Karpas-422 (cell line): ENCODE measurements around the gene PTGES. TPM values are rescaled to one million over a fixed set of nuclear protein-coding genes. Genes with fewer than 3 reads are reported as not detected.

Source experiments
- DNase-seq: peaks from one replicate; pipeline ENCODE4 v3.0.0-alpha.2; 2015
- H2AFZ ChIP-seq: fragments of 200-600 bp; sonication (generic); 2 replicates; pipeline ENCODE4 v1.6.1; 2014; ENCODE audit warnings: antibody characterized with exemption, low read length, mixed read lengths
- H3K27ac ChIP-seq: fragments of 200-600 bp; sonication (generic); 2 replicates; pipeline ENCODE4 v1.5.1; 2014; ENCODE audit warnings: mild to moderate bottlenecking, low read length, moderate library complexity
- H3K27me3 ChIP-seq: fragments of 200-600 bp; sonication (generic); 2 replicates; pipeline ENCODE4 v1.6.1; 2014; ENCODE audit warnings: low read length, mixed read lengths
- H3K36me3 ChIP-seq: fragments of 200-600 bp; sonication (generic); 2 replicates; pipeline ENCODE4 v1.6.1; 2014; ENCODE audit warnings: low read length, mixed read lengths; ENCODE audit not compliant: insufficient read depth
- H3K4me1 ChIP-seq: fragments of 200-600 bp; sonication (generic); 2 replicates; pipeline ENCODE4 v1.6.1; 2014; ENCODE audit warnings: mild to moderate bottlenecking, low read length, mixed read lengths
- H3K4me2 ChIP-seq: fragments of 200-600 bp; sonication (generic); 2 replicates; pipeline ENCODE4 v1.6.1; 2014; ENCODE audit warnings: low read length, low read depth, mild to moderate bottlenecking; ENCODE audit not compliant: poor library complexity, severe bottlenecking
- H3K4me3 ChIP-seq: fragments of 200-600 bp; sonication (generic); 2 replicates; pipeline ENCODE4 v1.5.1; 2014; ENCODE audit warnings: mild to moderate bottlenecking, antibody characterized with exemption, low read length, mixed read lengths
- H3K79me2 ChIP-seq: fragments of 200-600 bp; sonication (generic); 2 replicates; pipeline ENCODE4 v1.6.1; 2014; ENCODE audit warnings: mild to moderate bottlenecking, low read length, mixed read lengths
- H3K9ac ChIP-seq: fragments of 200-600 bp; sonication (generic); 2 replicates; pipeline ENCODE4 v1.6.0; 2014; ENCODE audit warnings: low read length
- H3K9me2 ChIP-seq: fragments of 200-600 bp; sonication (generic), shearing (Covaris generic); replicated peaks from 2 replicates; pipeline ENCODE4 v1.6.0; 2014; ENCODE audit warnings: mild to moderate bottlenecking, low read length, moderate library complexity; ENCODE audit not compliant: insufficient read depth
- H3K9me3 ChIP-seq: fragments of 300-700, 200-600 bp; sonication (generic); 2 replicates; pipeline ENCODE4 v1.6.1; 2014; ENCODE audit warnings: low read length, mixed read lengths
- H4K20me1 ChIP-seq: fragments of 200-600 bp; sonication (generic); 2 replicates; pipeline ENCODE4 v1.6.1; 2014; ENCODE audit warnings: mild to moderate bottlenecking, antibody characterized with exemption, low read length, low read depth; ENCODE audit not compliant: insufficient read depth
- total RNA-seq: library from RNA; depleted of rRNA; stranded (reverse); fragments of >200 nt; shearing (Covaris generic); gene quantifications from 2 replicates; pipeline ENCODE4 v1.2.3, GENCODE V29; 2014; ENCODE audit warnings: low replicate concordance

PTGES gene
- total RNA-seq, 1 experiment from 2014 or later = not detected

DNA sequence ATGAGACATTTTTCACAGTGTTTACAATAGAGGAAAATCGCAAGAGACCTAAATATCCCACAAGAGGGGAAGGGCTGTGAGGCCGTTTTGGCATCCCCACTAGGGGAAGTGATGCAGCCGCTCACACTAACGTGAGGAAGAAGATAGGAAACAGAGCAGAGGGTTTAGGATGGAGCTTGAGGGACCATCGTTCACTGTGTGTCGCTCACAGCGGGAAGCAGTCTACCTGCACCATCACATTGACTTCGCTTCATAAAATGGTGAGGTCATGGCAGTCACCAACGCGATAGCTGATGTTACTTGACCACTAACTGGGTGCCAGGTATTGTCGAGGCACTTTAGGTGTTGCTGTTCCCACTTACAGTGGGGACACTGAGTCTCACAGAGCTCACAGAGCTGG, 51.8 kb downstream of the PTGES start:
- no peaks in the 10 kb centered on the region for H3K4me1 ChIP-seq
- no peaks in the 10 kb centered on the region for H4K20me1 ChIP-seq
- no peak overlapping the region for H3K9ac ChIP-seq
- no peaks in the 10 kb centered on the region for H3K9me3 ChIP-seq
- no peak overlapping the region for H3K27ac ChIP-seq
- no peaks in the 10 kb centered on the region for H3K36me3 ChIP-seq
- no peaks in the 10 kb centered on the region for H3K27me3 ChIP-seq
- DNase-seq = no peak
- H3K9me2 ChIP-seq = no peaks in the 10 kb centered on the region
- H3K4me2 ChIP-seq = no peak overlapping the region
- no peak overlapping the region for H2AFZ ChIP-seq
- H3K79me2 ChIP-seq = no peaks in the 10 kb centered on the region
- no peak overlapping the region for H3K4me3 ChIP-seq

GRCh38 chr9:129698254-129698757, 54.5 kb downstream of the PTGES start:
- Histone ChIP-seq H2AFZ (no peak overlapping the region), H3K9me3 (no peaks in the 10 kb centered on the region), H3K4me1 (no peaks in the 10 kb centered on the region), H3K4me2 (no peak overlapping the region), H3K27me3 (no peaks in the 10 kb centered on the region), H4K20me1 (no peaks in the 10 kb centered on the region), H3K9ac (no peak overlapping the region), H3K79me2 (no peaks in the 10 kb centered on the region), H3K36me3 (no peaks in the 10 kb centered on the region), H3K9me2 (no peaks in the 10 kb centered on the region), H3K27ac (no peak overlapping the region), H3K4me3 (no peak overlapping the region)
- DNase-seq = no peak

- no peak overlapping the region for H3K27ac ChIP-seq
- no peaks in the 10 kb centered on the region for H3K9me3 ChIP-seq
- no peak overlapping the region for H3K9ac ChIP-seq
- no peaks in the 10 kb centered on the region for H3K4me1 ChIP-seq
- H2AFZ ChIP-seq = no peak overlapping the region
- H4K20me1 ChIP-seq = no peaks in the 10 kb centered on the region
- no peak overlapping the region for H3K4me3 ChIP-seq
- no peak overlapping the region for H3K4me2 ChIP-seq
- no peaks in the 10 kb centered on the region for H3K79me2 ChIP-seq
- H3K27me3 ChIP-seq = no peaks in the 10 kb centered on the region
- H3K9me2 ChIP-seq = no peaks in the 10 kb centered on the region
- no peaks in the 10 kb centered on the region for H3K36me3 ChIP-seq
- DNase-seq = no peak
Measured at GRCh38 chr9:129697656-129698253, 55.1 kb downstream of the PTGES start.

DNA sequence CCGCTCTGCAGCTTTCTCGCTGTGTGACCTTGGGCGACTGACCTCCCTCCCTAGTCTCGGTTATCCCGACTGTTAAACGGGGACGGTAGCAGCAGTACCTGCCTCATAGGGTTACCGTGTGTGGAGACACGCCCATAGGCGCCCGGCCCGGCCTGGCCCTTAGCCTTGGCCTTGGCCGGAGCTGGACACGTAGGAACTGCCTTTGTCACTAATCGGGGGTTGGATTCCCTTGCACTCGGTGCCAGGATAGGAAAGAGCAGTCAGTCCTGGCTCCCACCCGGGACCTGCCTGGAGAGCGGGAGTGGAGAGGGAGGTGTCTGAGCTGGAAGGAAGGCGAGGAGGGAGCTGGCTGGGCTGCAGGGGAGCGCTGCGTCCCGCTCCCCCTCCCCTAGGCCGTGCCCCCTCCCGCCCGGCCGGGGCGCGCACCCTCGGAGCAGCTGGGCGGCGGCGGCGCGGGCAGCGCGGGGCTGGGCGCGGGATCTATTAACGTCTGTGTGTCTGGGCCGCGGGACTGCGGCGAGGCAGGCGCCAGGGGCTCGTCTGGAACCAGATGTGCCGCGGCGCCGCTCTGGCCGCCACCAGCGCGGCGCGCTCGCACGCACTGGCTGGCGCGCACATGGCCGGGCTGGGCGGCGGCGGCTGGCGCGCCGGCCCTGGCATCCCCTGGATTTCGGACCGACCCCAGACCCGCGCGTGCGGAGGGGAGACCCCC, 55.7 kb downstream of the PTGES start:
- Histone ChIP-seq H3K9me3 (no peaks in the 10 kb centered on the region), H3K27ac (no peak overlapping the region), H2AFZ (no peak overlapping the region), H3K4me1 (no peaks in the 10 kb centered on the region), H3K36me3 (no peaks in the 10 kb centered on the region), H3K4me2 (no peak overlapping the region), H3K4me3 (no peak overlapping the region), H4K20me1 (no peaks in the 10 kb centered on the region), H3K27me3 (no peaks in the 10 kb centered on the region), H3K9me2 (no peaks in the 10 kb centered on the region), H3K79me2 (no peaks in the 10 kb centered on the region), H3K9ac (no peak overlapping the region)
- no peak for DNase-seq

DNA sequence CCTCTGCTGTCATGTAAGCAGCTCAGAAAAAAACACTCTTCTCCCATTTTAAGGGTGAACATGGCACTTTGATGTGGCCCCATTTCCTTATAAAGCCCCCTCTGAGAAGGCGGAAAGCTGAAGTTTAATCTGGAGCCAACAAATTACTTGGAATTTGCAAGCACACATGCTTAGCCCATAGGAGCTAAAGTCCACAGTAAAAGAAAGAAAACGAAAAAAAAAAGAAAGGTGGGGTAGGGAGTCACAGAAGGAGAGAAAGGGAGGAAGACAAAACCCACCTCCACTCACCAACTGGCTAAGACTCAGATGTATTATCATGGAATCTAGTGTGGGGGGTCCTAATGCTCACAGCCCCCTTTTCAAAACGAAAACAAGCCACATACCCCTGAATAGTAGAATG, 57.0 kb downstream of the PTGES start:
- Histone ChIP-seq H3K4me2 (no peak overlapping the region), H3K79me2 (no peaks in the 10 kb centered on the region), H3K4me1 (no peaks in the 10 kb centered on the region), H3K36me3 (no peaks in the 10 kb centered on the region), H2AFZ (no peak overlapping the region), H3K4me3 (no peak overlapping the region), H4K20me1 (no peaks in the 10 kb centered on the region), H3K9ac (no peak overlapping the region), H3K27me3 (no peaks in the 10 kb centered on the region), H3K9me3 (no peaks in the 10 kb centered on the region), H3K9me2 (no peaks in the 10 kb centered on the region), H3K27ac (no peak overlapping the region)
- no peak for DNase-seq

- no peak overlapping the region for H3K27ac ChIP-seq
- H3K79me2 ChIP-seq = no peaks in the 10 kb centered on the region
- no peaks in the 10 kb centered on the region for H3K9me3 ChIP-seq
- H2AFZ ChIP-seq = no peak overlapping the region
- H3K36me3 ChIP-seq = no peaks in the 10 kb centered on the region
- no peaks in the 10 kb centered on the region for H3K27me3 ChIP-seq
- no peak for DNase-seq
- no peaks in the 10 kb centered on the region for H4K20me1 ChIP-seq
- H3K4me3 ChIP-seq = no peak overlapping the region
- no peak overlapping the region for H3K9ac ChIP-seq
- no peaks in the 10 kb centered on the region for H3K9me2 ChIP-seq
- H3K4me2 ChIP-seq = no peak overlapping the region
- no peaks in the 10 kb centered on the region for H3K4me1 ChIP-seq
Measured at GRCh38 chr9:129694243-129694646, 58.6 kb downstream of the PTGES start.

GRCh38 chr9:129693741-129694140, 59.1 kb downstream of the PTGES start:
- H3K9me3 ChIP-seq = no peaks in the 10 kb centered on the region
- no peaks in the 10 kb centered on the region for H4K20me1 ChIP-seq
- no peaks in the 10 kb centered on the region for H3K79me2 ChIP-seq
- H3K9me2 ChIP-seq = no peaks in the 10 kb centered on the region
- no peaks in the 10 kb centered on the region for H3K27me3 ChIP-seq
- no peak overlapping the region for H3K4me2 ChIP-seq
- no peak overlapping the region for H3K27ac ChIP-seq
- no peak overlapping the region for H3K9ac ChIP-seq
- no peak overlapping the region for H3K4me3 ChIP-seq
- H3K4me1 ChIP-seq = no peaks in the 10 kb centered on the region
- H2AFZ ChIP-seq = no peak overlapping the region
- no peaks in the 10 kb centered on the region for H3K36me3 ChIP-seq
- DNase-seq = peak; percentile 21

DNA sequence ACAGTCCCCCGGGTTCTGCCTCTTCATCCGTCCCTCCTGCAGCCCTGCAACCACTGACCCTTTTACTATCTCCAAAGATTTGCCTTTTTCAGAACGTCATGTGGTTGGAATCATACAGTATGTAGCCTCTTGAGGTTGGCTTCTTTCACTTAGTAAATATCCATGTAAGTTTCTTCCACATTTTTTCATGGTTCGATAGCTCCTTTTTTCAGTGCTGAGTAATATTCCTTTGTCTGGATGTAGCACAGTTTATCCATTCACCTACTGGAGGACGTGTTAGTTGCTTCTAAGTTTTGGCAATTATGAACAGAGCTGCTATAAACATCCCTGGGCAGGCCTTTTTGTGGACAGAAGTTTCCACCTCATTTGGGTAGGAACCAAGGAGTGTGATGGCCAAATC, 60.3 kb downstream of the PTGES start:
- no peaks in the 10 kb centered on the region for H3K9me3 ChIP-seq
- H3K36me3 ChIP-seq = no peaks in the 10 kb centered on the region
- H3K27ac ChIP-seq = no peak overlapping the region
- no peaks in the 10 kb centered on the region for H3K27me3 ChIP-seq
- H3K4me1 ChIP-seq = no peaks in the 10 kb centered on the region
- H4K20me1 ChIP-seq = no peaks in the 10 kb centered on the region
- no peak overlapping the region for H3K4me2 ChIP-seq
- H2AFZ ChIP-seq = no peak overlapping the region
- DNase-seq = peak; percentile 11
- no peaks in the 10 kb centered on the region for H3K79me2 ChIP-seq
- H3K9ac ChIP-seq = no peak overlapping the region
- no peak overlapping the region for H3K4me3 ChIP-seq
- no peaks in the 10 kb centered on the region for H3K9me2 ChIP-seq
